HG02610 (cell line): ENCODE measurements around the gene RAB25.

Experiments
- ATAC-seq: cut with Tn5 transposase; IDR thresholded peaks from one replicate; pipeline ENCODE4 v1.9.1; 2021; ENCODE audit warnings: mild to moderate bottlenecking, moderate library complexity; ENCODE audit not compliant: unreplicated experiment

The RAB25 gene

GRCh38 chr1:156078728-156079127 lies 17.8 kb downstream of the RAB25 start:
- no peak for ATAC-seq

DNA sequence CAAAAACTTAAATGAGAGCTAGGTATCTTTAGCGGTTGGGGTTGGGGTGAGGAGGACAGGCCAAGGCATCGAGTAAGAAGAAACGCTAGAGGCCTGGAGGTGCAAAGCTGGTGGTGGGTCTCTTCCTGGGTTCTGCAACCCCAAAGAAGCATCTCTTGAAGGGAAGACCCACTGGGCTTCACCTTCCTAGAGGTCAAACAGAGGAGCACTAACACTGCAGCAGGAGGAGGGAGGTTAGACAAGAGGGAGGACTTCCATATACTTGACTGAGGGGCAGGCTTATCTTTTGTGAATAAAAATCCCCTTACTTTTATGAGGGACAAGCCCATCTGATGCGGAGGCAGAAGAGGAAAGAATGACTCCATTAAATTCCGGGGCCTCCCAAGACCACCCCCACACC lies 18.8 kb downstream of the RAB25 start:
- ATAC-seq = no peak

- ATAC-seq = no peak
These were observed 19.4 kb downstream of the RAB25 start for GRCh38 chr1:156080241-156080862.

GRCh38 chr1:156080863-156081179 lies 19.9 kb downstream of the RAB25 start:
- ATAC-seq = no peak

DNA sequence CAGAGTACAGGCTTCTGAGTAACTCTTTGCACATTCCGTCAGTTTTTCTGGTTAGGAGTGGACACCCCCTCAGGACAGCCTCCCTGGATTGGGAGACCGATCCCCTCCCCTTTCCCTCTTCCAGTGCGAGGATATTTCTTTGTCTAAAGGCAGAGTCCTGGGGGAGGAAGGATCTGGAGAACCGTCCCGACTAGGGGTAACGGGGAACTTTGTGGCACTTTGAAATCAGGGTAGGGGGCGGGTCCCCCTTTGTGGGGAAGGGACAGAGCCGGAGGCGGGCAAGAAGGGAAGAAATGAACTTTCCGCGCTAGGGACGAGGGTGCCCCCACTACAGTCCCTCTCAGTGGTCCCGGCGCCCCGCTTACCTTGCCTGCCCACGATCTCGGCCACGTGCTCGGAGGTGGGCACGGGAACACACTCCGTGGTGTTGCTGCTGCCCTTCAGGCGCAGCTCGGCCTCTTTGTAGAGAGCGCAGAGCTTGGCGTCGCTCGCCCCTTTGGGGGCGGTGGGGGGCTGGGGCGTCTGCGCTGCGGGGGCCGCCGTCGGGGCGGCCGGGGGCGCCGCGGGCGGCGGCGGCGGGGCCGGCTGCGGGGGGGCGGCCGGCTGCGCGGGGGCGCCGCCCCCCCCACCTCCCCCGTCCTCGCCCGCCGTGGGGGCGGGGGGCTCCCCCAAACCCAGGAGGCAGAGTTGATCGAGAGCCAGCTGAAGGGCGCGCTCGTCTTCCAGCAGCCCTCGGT lies 20.4 kb downstream of the RAB25 start:
- ATAC-seq = no peak

DNA sequence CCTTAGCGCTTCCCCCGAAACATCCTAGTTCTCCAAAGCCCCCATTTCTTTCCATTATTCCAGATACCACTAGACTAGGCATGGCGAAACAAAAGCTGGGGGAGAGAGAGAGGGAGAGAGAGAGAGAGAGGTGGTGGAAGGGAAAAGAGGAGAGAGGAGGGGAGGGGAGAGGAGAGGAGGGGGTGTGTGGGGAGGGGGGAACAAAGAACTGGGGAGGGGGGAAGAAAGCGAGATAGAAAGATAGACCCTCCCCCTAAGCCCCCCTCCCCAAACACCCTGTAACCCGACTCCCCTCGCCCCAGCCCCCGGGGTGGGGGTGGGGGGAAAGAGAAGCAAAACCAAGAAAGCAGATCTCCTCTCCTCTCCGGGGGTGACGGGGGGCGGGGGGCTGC lies 21.0 kb downstream of the RAB25 start:
- no peak for ATAC-seq

- ATAC-seq = peak; percentile 45
These were observed 21.5 kb downstream of the RAB25 start, which contains the start of gene MEX3A for GRCh38 chr1:156082309-156083091. Gene MEX3A, minus strand, starts transcription at chr1:156082465. Its CDS starts 467 bp downstream, at chr1:156081998.

GRCh38 chr1:156083800-156084790 lies 23.1 kb downstream of the RAB25 start:
- ATAC-seq = no peak

DNA sequence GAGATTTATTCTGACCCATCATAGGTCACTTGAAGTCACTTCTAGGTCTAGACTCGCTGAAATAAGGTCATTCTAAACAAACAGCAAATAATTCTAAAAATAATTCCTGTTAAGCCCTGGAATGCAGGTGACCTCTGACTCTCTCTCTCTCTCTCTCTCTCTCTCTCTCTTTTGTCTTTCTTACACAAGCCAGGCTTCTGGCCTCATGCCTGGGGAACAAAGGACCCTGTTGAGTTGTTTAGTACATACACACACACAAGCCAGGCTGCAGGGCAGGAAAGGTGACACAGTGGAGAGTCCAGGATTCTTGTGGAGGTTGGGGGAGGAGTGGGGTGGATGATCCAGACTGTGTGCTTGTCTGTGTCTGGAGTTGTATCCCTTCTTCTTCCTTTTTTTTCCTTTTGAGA lies 25.3 kb downstream of the RAB25 start:
- no peak for ATAC-seq

- ATAC-seq = no peak
These were observed 28.7 kb downstream of the RAB25 start for GRCh38 chr1:156089704-156090103.

- ATAC-seq = no peak
These were observed 29.3 kb downstream of the RAB25 start for GRCh38 chr1:156090138-156090839.

DNA sequence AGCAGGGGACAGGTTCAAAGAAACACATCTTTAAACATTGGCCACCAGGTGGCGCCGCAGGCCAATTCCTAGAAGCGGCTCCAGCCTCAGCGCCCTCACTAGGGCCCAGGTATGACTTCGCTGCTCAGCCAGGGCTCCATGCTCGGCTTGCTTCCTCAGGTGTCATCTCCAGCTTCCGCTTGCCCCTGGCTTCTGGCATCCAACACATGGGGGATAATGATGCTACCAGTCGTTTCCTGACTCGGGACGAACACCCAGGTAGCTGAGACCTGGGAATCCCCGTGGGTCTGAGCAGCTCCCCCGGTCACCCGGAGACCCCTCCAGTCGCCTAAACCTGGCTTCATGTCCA lies 29.9 kb downstream of the RAB25 start:
- ATAC-seq = no peak

- ATAC-seq = no peak
These were observed 30.6 kb downstream of the RAB25 start for GRCh38 chr1:156091610-156092009.

GRCh38 chr1:156095906-156096508 lies 35.0 kb downstream of the RAB25 start:
- no peak for ATAC-seq

DNA sequence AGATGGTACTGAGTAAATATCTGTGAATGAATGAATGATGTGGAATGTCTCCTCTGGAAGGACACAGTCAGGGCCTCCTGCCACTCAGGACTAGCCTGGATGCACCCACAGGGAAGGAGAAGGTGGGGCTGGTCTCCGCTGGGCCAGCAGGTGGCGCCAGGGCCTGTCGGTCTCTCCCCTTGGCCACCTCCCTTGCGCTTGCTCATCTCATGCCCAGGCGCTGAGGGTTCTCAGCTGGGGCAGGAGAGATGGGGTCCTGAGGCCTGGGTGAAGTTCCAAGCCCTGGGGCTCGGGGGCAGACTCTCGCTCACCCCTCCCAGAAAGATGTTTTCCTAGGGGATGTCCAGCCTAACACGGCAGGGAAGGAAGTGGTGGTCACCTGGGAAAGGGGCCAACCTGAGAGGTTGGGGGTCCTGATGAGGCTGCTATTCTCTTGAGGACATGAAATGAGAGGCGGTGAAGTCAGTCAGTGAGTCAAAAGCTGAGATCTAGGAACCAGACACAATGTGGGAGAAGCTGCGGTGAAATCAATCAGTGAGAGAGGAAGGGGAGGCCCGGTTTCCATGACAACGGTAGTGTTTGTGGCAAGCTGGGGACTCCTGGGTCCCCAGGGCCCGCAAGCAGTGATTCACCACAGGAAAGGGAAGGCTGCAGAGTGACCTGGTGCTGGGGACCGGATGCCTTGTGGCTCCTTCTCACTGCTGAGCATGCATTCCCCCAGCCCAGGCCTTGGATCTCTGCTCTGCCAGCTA lies 35.9 kb downstream of the RAB25 start:
- peak; percentile 61 for ATAC-seq

GRCh38 chr1:156097499-156098178 lies 36.7 kb downstream of the RAB25 start:
- no peak for ATAC-seq

GRCh38 chr1:156098784-156099183 lies 37.8 kb downstream of the RAB25 start:
- ATAC-seq = no peak

DNA sequence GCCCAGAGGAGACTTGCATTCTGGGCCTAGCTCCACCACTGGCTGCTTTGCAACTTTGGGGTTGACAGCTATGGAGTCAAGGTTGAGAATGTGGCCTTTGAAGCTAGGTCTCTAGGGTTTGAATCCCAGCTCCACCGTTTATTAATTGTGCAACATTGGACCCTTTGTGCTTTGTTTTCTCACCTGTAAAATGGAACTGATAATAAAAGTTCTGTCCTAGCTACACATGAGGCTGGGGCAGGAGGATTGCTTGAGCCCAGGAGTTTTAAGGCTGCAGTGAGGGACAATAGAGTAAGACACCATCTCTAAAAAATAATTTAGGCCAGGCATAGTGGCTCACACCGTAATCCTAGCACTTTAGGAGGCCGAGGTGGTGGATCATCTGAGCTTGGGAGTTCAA lies 38.3 kb downstream of the RAB25 start:
- no peak for ATAC-seq
